Measurements from ENCODE around the gene ZSWIM6. TPM values are rescaled to one million over a fixed set of nuclear protein-coding genes. Genes with fewer than 3 reads are reported as not detected.

ZSWIM6 gene
- total and polyA plus RNA-seq, 2 of the 4 experiments (the other 2 are of a cell fraction): 10.8 to 14.1 TPM

DNA sequence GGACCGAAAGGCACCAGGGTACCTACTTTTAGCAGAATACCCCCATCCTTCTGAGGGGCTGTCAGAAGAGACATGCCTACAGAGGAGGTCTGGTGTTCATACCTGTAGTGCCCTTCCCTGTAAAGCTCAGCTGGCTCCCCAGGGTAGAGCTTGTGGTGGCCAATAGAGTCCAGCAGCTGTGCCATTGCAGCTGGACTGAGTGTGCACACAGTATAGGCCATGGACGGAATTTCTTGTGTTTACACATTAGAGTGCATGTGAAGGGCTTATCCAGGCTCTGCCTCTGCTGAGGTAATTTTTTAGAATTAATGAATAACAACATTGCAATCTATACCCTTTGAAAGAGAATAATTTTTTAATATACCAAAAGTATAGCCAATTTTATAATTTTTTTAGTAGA, 191.0 kb downstream of the ZSWIM6 start:
- intact Hi-C loops (cut with micrococcal nuclease): no loop called here
- no CpG with 5 or more reads among the region's 2 CpGs for WGBS, 2 experiments (ENCODE audit: extremely low coverage in 2 of 2, insufficient read length in 1 of 2)
- Histone ChIP-seq H3K56ac (ENCODE audit: extremely low read depth, insufficient read depth, low read length) (no peak overlapping the region), H3K9ac (ENCODE audit: low read depth, low read length) (no peak overlapping the region), H4K5ac (ENCODE audit: low read depth, low read length) (no peak overlapping the region), H4K91ac (ENCODE audit: insufficient read depth, low read depth, low read length) (no peak overlapping the region), H3K14ac (replicated peaks; ENCODE audit: low read depth, low read length) (no peak overlapping the region), H2AFZ (replicated peaks; ENCODE audit: low read length, poor library complexity) (no peak overlapping the region), H2AK9ac (replicated peaks; ENCODE audit: low read depth, low read length, poor library complexity) (no peak overlapping the region), H2AK5ac (ENCODE audit: low read depth, low read length) (no peak overlapping the region), H4K8ac (ENCODE audit: low read depth in 2 of 2, low read length in 2 of 2) (no peak overlapping the region), H3K4me1 (ENCODE audit: control insufficient read depth, insufficient read depth, low read length) (peaks cover 7% of the 10 kb centered on the region; the same call in 1 of the 2 replicates), H2BK20ac (ENCODE audit: low read depth, low read length) (no peak overlapping the region), H3K18ac (ENCODE audit: low read depth, low read length) (no peak overlapping the region), H3K36me3 (ENCODE audit: control insufficient read depth, insufficient read depth, low read length) (peaks cover 21% of the 10 kb centered on the region), H3K27ac (ENCODE audit: insufficient read depth, low read length) (no peak overlapping the region), H3K27me3 (ENCODE audit: control insufficient read depth, insufficient read depth, low read length) (no peaks in the 10 kb centered on the region), H2BK120ac (ENCODE audit: low read depth, low read length) (no peak overlapping the region), H3K9me3 (ENCODE audit: control insufficient read depth, insufficient read depth, low read length) (no peaks in the 10 kb centered on the region), H2BK15ac (ENCODE audit: low read depth, low read length) (no peak overlapping the region), H4K20me1 (ENCODE audit: insufficient read depth, low read length) (peaks cover 19% of the 10 kb centered on the region), H3K4ac (ENCODE audit: low read depth, low read length) (no peak overlapping the region), H3K4me3 (ENCODE audit: insufficient read depth, low read depth, low read length) (no peak overlapping the region), H3K79me1 (ENCODE audit: low read depth in 1 of 2, low read length in 2 of 2) (peaks cover 29 to 43% of the 10 kb centered on the region in 2 experiments), H3K9me1 (ENCODE audit: insufficient read depth, low read length) (peaks cover 13% of the 10 kb centered on the region), H3K4me2 (ENCODE audit: low read depth, low read length) (no peak overlapping the region), H2BK5ac (ENCODE audit: low read depth, low read length, poor library complexity, severe bottlenecking) (no peak overlapping the region), H3K23ac (ENCODE audit: low read depth, low read length) (no peak overlapping the region)
- ChIA-PET CTCF (no interaction called here), POLR2A (ENCODE audit: unreplicated experiment) (no interaction called here)
- ATAC-seq (ENCODE audit: low read depth) (peak; percentile 35), DNase-seq (no peak)
- no peak for TF ChIP-seq RFX5 (IDR thresholded peaks at IDR 0.05; ENCODE audit: low read depth, low read length)
- TF ChIP-seq, protein P1, sequence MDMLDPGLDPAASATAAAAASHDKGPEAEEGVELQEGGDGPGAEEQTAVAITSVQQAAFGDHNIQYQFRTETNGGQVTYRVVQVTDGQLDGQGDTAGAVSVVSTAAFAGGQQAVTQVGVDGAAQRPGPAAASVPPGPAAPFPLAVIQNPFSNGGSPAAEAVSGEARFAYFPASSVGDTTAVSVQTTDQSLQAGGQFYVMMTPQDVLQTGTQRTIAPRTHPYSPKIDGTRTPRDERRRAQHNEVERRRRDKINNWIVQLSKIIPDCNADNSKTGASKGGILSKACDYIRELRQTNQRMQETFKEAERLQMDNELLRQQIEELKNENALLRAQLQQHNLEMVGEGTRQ (IDR thresholded peaks at IDR 0.05; ENCODE audit: low read depth, low read length): no peak
- no peak for TF ChIP-seq SMC3 (IDR thresholded peaks at IDR 0.05; ENCODE audit: low read depth, low read length)
- no peak for TF ChIP-seq MAZ (IDR thresholded peaks at IDR 0.05; ENCODE audit: borderline replicate concordance, low read depth, low read length)
- TF ChIP-seq CHD1 (IDR thresholded peaks at IDR 0.05; ENCODE audit: low read depth, low read length): no peak
- TF ChIP-seq CEBPB (IDR thresholded peaks at IDR 0.05; ENCODE audit: low read depth, low read length): no peak
- no peak for TF ChIP-seq RAD21 (IDR thresholded peaks at IDR 0.05; ENCODE audit: low read length)
- TF ChIP-seq RCOR1 (IDR thresholded peaks at IDR 0.05; ENCODE audit: insufficient replicate concordance, low read length): no peak
- TF ChIP-seq BHLHE40 (IDR thresholded peaks at IDR 0.05; ENCODE audit: low read depth, low read length): no peak
- no peak for TF ChIP-seq POLR2A (IDR thresholded peaks at IDR 0.05; ENCODE audit: low read depth, low read length)
- no peak for TF ChIP-seq MXI1 (IDR thresholded peaks at IDR 0.05; ENCODE audit: borderline replicate concordance, low read depth, low read length)
- TF ChIP-seq MAFK (IDR thresholded peaks at IDR 0.05; ENCODE audit: low read depth, low read length): no peak
- TF ChIP-seq, protein P2, sequence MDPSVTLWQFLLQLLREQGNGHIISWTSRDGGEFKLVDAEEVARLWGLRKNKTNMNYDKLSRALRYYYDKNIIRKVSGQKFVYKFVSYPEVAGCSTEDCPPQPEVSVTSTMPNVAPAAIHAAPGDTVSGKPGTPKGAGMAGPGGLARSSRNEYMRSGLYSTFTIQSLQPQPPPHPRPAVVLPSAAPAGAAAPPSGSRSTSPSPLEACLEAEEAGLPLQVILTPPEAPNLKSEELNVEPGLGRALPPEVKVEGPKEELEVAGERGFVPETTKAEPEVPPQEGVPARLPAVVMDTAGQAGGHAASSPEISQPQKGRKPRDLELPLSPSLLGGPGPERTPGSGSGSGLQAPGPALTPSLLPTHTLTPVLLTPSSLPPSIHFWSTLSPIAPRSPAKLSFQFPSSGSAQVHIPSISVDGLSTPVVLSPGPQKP (IDR thresholded peaks at IDR 0.05; ENCODE audit: borderline replicate concordance, low read depth, low read length): no peak
- TF ChIP-seq FOS (IDR thresholded peaks at IDR 0.05; ENCODE audit: low read depth, low read length): no peak
- no peak for TF ChIP-seq NFE2L2 (IDR thresholded peaks at IDR 0.05; ENCODE audit: low read depth, low read length)
- TF ChIP-seq, protein P3, sequence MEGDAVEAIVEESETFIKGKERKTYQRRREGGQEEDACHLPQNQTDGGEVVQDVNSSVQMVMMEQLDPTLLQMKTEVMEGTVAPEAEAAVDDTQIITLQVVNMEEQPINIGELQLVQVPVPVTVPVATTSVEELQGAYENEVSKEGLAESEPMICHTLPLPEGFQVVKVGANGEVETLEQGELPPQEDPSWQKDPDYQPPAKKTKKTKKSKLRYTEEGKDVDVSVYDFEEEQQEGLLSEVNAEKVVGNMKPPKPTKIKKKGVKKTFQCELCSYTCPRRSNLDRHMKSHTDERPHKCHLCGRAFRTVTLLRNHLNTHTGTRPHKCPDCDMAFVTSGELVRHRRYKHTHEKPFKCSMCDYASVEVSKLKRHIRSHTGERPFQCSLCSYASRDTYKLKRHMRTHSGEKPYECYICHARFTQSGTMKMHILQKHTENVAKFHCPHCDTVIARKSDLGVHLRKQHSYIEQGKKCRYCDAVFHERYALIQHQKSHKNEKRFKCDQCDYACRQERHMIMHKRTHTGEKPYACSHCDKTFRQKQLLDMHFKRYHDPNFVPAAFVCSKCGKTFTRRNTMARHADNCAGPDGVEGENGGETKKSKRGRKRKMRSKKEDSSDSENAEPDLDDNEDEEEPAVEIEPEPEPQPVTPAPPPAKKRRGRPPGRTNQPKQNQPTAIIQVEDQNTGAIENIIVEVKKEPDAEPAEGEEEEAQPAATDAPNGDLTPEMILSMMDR (conservative IDR thresholded peaks at IDR 0.05; ENCODE audit: low read depth, low read length): no peak
- in situ Hi-C loops (cut with MboI; ENCODE audit: low sequenced_read_pairs): no loop called here
- dilution Hi-C loops (cut with HindIII; ENCODE audit: low sequenced_read_pairs, unreplicated experiment): no loop called here
- BruUV-seq (replicated peaks): no TSS peak
